ENCODE data around the gene TBL1Y.

DNA sequence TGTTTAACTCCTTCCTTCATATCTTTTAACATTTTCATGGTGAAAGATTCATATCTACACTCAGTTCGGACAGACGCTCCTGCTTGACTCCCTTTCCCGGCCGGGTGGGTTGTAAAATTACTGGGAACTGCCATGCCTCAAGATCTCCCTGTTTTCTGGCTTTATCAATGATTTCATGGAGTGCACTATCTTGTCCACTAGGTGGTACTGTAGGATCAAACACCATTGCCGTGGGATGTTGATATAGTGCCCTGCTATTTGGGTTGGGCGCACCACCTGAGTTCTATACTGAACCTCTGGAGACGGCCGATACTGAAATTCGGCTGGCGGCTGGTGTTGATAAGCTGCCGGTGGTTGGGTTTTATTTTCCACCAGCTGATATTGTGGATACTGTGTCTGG is 54.2 kb downstream of the TBL1Y start:
- TF ChIP-seq, protein P1, sequence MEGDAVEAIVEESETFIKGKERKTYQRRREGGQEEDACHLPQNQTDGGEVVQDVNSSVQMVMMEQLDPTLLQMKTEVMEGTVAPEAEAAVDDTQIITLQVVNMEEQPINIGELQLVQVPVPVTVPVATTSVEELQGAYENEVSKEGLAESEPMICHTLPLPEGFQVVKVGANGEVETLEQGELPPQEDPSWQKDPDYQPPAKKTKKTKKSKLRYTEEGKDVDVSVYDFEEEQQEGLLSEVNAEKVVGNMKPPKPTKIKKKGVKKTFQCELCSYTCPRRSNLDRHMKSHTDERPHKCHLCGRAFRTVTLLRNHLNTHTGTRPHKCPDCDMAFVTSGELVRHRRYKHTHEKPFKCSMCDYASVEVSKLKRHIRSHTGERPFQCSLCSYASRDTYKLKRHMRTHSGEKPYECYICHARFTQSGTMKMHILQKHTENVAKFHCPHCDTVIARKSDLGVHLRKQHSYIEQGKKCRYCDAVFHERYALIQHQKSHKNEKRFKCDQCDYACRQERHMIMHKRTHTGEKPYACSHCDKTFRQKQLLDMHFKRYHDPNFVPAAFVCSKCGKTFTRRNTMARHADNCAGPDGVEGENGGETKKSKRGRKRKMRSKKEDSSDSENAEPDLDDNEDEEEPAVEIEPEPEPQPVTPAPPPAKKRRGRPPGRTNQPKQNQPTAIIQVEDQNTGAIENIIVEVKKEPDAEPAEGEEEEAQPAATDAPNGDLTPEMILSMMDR (IDR thresholded peaks at IDR 0.05): no peak
- TF ChIP-seq POLR2A (IDR thresholded peaks at IDR 0.05): no peak

Data from uterus (tissue), 2 donors.